ENCODE data around the gene SLCO3A1.
"Not testable (repeated sequence)": the region's sequence is repeated elsewhere in the genome, so short reads cannot be mapped to it uniquely, and the experiment has no call there.

Gene SLCO3A1

DNA sequence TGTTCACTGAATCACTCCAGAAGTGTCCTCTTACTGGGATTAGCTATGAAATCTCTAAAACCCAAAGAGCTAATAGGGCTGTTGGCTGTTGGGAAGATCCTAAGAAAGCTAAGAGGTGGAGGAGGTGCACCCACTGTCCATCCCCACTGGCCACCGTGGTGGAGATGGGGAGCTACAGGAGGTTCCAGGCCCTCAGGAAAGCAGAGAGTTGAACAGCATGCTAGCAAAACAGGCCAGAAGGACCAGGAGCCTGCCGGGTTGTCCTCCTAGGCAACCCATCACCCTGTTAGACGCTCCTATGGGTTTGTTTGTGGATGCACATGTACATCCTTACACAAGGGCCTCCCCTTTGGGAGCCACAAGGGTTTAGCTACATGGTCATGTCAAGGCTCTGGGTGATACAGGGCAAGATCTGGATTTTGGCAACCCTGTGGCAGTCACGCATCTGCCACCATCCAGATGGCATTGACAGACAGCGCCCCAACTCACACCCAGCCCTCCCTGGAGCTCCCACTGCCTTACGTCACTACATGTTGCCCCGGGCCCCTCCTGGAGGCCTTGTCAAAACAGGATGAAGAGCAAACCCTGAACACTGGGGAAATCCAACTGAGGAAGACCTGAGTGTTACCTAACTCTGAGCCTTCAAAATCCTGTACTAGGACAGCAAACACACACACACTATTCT, 208.1 kb downstream of the SLCO3A1 start:
- no peak for DNase-seq (ENCODE audit: low read depth in 4 of 4, low spot score in 1 of 4)

- DNase-seq (ENCODE audit: low read depth in 4 of 4, low spot score in 1 of 4) = no peak
Observed at GRCh38 chr15:92062505-92062904, 209.0 kb downstream of the SLCO3A1 start.

DNA sequence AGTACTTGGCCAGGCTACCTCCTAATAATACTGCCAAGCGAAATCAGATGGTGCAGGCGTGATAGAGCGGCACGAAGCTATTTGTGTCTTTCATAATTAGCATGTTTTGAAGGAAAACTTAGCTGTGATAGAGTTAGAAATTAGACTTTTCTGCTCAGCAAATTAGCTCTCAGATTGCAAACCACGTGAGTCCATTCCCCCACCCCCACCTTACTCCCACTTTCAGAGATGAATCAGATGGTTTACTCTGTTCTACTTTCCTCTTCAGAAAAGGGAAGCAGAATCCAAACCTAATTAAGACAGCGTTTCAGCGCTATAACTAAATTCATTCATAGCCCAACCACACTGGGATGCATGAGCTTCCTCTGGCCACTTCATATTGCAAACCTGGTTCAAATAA, 214.6 kb downstream of the SLCO3A1 start:
- no peak for DNase-seq (ENCODE audit: low read depth in 4 of 4, low spot score in 1 of 4)

DNA sequence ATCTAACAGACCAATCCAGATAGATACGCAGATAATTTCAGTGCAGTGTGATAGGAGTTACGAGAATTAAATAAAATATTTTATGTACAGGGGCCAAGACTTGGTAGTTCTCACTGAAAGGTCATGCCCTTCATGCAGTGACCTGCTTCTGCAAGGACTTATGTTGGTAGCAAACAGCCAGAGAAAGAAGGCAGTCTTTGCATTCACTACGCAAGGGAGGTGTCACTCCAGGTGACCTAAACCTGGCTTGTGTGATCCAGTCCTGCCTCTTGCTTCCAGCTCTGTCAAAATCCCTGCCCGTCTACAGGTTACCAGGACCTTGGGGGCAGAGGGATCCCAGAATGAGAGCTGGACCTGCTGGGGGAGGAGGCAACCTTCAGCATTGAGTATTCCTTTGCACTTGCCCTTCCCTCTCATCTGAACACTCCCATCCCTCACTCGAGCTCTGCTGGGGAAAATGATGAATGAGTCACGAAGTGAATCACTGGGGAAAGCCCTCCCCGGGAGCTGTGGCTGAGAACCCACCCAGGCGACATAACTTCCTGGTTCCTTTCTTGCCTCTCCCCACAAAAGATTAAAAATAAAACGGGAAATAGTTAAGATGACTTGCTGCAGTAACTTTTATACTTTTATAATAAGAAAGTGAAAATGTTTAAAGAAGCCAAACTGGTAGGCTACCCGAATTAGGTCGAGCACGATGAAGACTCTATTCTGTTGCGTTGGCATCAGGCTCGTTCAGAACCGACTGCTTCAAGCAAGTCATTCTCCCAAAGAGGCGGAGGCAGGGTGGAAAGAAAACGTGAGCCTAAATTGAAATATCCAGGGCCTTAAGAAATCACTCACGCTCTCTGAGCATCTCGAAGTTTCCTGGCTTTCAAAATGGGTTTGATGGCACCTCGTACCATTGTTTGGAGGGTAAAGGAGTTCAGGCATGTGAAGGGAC, 216.1 kb downstream of the SLCO3A1 start:
- peak in 3 of 4 experiments; percentile 12 to 40 (median 21) for DNase-seq (ENCODE audit: low read depth in 4 of 4, low spot score in 1 of 4)

- not testable (repeated sequence) for DNase-seq (ENCODE audit: low read depth in 4 of 4, low spot score in 1 of 4)
Observed at GRCh38 chr15:92070251-92070650, 216.7 kb downstream of the SLCO3A1 start.

DNA sequence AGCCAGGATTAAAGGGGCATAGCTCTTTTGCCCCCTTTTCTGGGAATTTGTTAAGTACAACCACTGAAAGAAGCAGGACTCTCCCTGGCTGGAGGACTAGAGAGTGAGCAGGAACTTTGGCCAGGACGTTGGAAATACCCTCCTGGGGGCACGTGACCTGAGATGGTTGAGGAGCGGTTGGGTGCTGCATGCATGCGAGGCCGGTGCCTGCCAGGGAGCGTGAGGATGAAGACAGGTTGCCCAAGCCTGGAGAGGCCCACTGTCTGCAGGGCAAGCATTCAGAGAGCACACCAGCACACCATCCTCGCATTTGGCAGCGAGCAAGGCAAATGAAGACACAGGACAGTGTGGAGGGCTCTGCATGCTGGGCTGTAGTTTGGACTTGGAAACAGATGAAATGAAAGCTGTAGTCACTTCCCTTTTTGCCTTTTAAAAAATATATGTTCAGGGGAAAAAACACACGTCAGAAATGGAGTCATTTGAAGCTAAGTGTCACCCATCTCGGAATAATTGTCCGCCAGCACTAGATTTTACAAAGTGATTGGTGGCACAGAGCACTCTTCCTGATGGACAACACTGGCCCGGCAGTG, 217.6 kb downstream of the SLCO3A1 start:
- DNase-seq (ENCODE audit: low read depth in 4 of 4, low spot score in 1 of 4) = no peak

DNA sequence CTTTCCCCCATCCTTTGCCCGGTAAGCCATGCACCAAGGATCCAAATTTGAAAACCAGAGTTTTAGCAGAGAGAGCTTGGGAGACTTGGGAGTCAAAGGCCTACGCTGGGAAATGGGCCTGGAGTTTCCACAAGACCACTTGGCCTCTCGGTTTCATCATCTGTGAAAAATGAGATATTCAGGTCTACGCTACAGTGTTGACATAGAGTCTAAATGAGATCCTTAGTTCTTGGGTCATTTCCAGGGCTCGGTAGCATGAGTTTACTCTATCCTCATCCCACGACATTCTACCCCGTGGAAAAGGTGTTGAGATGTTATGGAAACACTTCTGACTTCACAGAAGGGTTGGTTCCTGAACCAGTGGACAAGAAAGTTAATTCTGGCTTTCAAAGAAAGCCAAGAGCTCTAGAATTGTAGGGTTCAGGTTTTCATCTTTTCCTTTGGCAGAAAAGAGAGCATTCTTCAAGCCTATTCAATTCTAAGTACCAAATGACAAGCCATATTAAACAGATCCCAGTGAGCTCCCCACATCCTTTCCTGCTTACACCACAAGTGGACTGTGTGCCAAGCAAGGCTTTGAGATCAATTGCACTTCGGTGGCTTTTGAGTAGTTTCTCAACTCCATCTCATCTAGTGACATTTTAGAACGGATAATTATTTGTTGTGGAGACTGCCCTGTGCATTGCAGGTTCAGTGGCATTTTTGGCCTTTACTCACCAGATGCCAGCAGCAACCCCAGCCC, 219.7 kb downstream of the SLCO3A1 start:
- no peak for DNase-seq (ENCODE audit: low read depth in 4 of 4, low spot score in 1 of 4)

DNA sequence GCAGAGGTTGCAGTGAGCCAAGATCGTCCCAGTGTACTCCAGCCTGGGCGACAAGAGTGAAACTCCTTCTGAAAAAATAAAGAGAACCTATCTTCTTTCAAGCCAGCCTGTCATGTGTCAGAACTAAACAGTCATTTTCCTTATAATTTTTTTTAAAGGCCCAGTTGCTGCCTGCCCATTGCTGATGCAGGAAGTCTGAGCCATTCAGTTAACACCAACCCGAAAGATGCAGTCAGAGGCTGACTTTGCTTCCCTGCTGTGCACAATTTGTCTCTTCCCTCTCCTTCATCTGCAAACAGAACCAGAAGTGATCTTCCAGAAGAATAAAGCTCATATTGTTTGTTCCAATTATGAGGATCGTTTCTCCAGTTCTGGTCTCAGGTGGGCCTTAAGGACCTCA, 220.6 kb downstream of the SLCO3A1 start:
- DNase-seq (ENCODE audit: low read depth in 4 of 4, low spot score in 1 of 4) = no peak

GRCh38 chr15:92074646-92075045, 221.1 kb downstream of the SLCO3A1 start:
- DNase-seq (ENCODE audit: low read depth in 4 of 4, low spot score in 1 of 4) = no peak

GRCh38 chr15:92075764-92076163, 222.3 kb downstream of the SLCO3A1 start:
- DNase-seq (ENCODE audit: low read depth in 4 of 4, low spot score in 1 of 4) = no peak

DNA sequence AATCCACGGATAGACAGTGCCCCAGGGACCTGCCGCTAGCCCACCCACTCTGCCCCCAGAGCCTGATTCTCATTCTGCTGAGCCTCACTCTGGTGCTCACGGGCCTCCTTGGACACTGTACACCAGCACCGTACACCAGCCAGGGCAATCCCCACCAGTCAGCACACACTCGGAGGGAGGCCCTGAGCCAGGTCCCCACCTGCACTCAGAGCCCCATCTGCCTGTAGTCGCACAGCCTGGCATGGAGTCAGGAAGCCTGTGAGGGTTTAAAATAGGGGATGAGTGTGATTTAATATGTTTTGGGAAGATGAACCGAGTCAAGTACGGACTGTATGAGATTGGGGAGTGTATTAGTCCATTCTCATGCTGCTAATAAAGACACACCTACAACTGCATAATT, 223.0 kb downstream of the SLCO3A1 start:
- no peak for DNase-seq (ENCODE audit: low read depth in 4 of 4, low spot score in 1 of 4)

GRCh38 chr15:92077353-92078085, 224.0 kb downstream of the SLCO3A1 start:
- DNase-seq (ENCODE audit: low read depth in 4 of 4, low spot score in 1 of 4) = peak; percentile 38 to 63 (median 51)

DNA sequence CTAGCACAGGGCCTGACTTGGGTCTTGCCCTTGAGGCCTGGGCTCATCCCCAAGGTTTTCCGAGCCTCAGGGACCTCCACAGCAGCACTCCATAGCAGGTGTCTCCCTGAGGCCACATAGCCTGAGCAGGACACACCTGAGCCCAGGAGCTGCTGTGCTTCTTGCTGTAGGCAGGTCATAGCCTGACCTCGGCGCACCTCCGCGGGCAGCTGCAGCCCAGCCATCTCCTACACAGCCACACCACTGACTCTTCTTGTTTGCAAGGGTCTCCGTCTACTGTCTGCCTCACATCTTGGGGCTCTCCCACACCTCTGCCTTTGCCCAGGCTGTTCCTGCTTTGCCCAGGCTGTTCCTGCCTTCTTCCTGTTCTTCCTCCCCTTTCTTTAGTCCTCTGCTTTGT, 224.8 kb downstream of the SLCO3A1 start:
- no peak for DNase-seq (ENCODE audit: low read depth in 4 of 4, low spot score in 1 of 4)

DNA sequence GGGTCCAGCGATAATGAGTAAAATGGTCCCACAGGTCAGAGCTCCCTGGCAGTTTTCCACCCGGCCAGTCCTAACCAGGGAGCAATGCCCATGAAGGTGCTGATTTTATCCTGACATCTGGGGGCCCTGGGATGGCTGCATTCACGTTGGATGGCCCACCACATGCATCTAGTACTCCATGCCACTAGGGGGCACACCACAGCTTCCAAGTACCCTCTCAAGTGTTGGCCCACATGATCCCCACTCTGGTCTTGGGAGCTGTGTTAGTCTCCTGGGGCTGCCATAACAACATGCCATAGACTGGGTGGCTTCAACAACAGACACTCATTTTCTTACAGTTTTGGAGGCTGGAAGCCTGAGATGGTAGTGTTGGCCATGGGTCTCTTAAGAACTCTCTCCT, 225.5 kb downstream of the SLCO3A1 start:
- no peak for DNase-seq (ENCODE audit: low read depth in 4 of 4, low spot score in 1 of 4)

- no peak for DNase-seq (ENCODE audit: low read depth in 4 of 4, low spot score in 1 of 4)
Observed at GRCh38 chr15:92079647-92080255, 226.2 kb downstream of the SLCO3A1 start.

DNA sequence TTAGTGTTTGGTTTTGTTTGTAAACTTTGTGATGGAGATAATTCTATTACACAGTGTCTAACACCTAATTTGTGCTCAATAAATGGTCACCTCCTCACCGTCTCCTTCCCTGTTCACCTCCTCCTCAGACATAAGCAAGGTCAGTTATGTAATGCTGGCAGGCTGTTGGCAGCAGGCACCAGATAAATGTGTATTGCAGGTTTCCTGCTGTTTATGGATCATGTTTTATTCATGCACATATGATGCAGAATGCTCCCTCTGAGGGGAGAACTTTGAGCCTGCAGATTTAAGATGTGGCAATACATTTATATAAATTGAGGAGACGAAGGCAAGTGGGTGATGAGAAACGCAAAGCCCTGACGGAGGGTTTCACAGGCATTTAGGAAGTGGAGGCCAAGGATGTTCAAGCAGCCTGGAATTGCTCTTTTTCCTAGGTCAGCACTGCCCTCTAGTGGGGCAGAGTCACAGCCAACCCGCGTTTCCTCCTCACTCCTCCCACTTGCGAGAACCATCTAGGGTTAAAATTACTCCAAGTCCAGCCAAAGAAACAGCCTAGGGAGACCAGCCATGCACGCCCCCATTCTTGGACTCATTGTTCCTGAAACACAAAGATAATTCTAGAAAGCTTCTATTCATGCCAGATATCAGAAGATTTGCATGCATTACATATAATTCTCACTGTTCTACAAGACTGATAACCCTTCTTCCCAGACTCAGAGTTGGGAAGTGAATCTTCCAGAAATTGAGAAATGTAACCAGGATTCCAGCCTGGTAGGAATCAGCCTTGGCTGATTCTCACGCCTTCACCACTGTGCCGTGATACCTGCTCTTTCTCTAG, 228.7 kb downstream of the SLCO3A1 start:
- peak in 2 of 4 experiments; percentile 21 to 39 for DNase-seq (ENCODE audit: low read depth in 4 of 4, low spot score in 1 of 4)

DNA sequence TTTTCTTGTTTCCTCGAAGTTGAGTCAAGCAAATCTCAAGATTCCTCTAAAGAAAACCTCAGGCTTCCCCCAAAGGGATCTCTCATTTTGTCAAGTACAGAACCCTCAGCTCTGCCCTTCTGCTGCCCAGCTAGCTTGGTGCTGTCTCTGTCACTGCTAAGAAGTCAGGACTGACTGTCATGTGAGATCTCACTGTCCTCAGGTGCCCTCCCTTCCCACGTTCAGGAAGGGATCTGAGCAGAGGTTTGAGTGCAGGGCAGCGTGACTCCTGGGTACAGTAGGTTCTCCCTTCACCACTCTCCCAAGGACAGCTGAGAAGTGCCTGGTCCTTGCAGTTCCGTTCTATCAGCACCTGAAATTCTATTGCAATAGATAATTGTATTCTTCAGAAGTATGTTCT, 229.7 kb downstream of the SLCO3A1 start:
- no peak for DNase-seq (ENCODE audit: low read depth in 4 of 4, low spot score in 1 of 4)

- DNase-seq (ENCODE audit: low read depth in 4 of 4, low spot score in 1 of 4) = no peak
Observed at GRCh38 chr15:92087211-92087610, 233.7 kb downstream of the SLCO3A1 start.

- DNase-seq (ENCODE audit: low read depth in 4 of 4, low spot score in 1 of 4) = no peak
Observed at GRCh38 chr15:92091155-92091734, 237.7 kb downstream of the SLCO3A1 start.

All from stimulated activated CD4-positive, alpha-beta T cell treated with anti-CD3 and anti-CD28 coated beads, Interleukin-1b, Interleukin-23, amount 100 ng/mL, for 24 hours (primary cell).